GM21528 (cell line): Measurements from ENCODE around the gene SFXN2.
"Not testable (repeated sequence)": the region's sequence is repeated elsewhere in the genome, so short reads cannot be mapped to it uniquely, and the experiment has no call there.

ENCODE experiments used
- ATAC-seq: cut with Tn5 transposase; IDR thresholded peaks from one replicate; pipeline ENCODE4 v1.9.1; 2021; ENCODE audit warnings: mild to moderate bottlenecking, moderate library complexity; ENCODE audit not compliant: unreplicated experiment, low FRiP score

SFXN2 gene, protein sequence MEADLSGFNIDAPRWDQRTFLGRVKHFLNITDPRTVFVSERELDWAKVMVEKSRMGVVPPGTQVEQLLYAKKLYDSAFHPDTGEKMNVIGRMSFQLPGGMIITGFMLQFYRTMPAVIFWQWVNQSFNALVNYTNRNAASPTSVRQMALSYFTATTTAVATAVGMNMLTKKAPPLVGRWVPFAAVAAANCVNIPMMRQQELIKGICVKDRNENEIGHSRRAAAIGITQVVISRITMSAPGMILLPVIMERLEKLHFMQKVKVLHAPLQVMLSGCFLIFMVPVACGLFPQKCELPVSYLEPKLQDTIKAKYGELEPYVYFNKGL

DNA sequence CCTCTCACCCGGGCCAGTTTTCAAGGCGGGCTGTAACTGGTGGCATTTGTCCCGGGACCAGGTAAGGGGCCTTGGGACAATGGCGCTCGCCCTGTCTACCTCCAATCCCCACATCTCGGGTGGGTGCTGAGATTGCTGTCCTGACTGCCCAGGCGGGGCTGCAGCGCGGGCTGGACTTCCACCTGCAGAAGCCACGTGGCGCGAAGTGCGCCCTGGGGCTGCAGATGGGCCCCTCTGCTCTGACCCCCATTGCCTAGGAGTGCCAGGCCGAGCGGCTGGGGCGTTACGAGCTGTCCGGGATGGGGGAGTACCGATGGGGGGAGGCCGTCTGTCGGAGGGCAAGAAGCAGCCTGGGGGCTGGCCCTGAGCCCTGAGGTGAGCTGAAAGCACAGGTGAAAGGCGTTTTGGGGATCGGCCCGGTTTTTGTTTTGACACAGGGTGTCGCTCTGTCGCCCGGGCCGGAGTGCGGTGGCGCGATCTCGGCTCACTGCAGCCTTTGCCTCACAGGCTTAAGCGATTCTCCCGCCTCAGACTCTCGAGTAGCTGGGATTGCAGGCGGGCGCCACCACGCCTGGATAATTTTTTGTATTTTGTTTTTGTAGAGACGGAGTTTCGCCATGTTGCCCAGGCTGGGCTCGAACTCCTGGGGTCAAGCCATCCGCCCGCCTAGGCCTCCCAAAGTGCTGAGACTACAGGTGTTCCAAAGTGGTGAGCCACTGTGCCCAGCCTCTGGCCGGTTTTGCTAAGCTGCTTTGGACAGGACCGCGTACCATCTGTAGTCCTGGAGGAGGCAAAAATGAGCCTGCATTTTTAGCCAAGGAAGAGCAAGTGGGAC is at the start of gene SFXN2:
Gene SFXN2, plus strand, starts transcription at position 16 of the 835 bp plus-strand sequence. CDS start 12,001 bp downstream, outside the sequence.
- peak; percentile 27 for ATAC-seq

DNA sequence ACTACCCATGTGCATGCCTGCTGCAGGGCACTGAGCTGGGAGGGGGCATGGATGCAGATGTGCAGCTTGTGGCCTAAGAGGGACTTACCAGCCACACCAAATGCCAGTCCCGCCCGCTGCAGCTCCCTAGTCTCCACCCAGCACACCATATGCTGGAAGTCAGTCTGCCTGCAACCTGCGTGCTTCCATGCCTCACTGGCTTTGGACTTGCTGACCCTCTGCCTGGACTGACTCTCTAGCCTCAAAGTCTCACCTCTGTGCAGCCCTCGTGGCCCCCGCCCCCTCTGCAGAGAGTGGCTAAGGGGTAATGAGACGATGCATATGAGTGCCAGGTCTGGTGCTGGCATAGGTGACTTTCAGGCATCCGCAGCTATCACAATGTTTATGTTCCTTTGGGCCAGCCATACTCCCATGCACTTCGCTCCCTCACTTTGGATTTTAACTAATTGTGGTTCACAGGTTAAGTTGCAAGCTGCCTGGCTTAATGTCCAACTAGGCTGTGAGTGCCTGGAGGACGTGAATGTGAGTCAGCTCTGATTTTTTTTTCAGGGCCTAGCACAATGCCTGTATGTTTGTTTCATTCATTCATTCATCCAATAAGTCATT is 48.4 kb upstream of the SFXN2 start:
- no peak for ATAC-seq

DNA sequence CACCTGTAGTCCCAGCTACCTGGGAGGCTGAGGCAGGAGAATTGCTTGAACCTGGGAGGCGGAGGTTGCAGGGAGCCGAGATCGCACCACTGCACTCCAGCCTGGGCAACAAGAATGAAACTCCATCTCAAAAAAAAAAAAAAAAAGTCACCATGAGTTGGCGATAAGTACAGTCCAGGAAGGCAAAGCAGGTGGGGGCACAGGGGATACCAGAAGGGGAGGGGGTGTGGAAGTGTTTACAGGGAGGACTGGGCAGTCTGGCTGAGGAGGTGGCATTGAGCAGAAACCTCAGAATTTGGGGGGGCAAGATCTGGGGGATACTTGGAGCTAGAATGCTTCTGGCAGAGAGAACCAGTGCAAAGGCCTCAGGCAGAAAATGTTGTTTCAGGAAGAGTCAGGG is 47.0 kb upstream of the SFXN2 start:
- not testable (repeated sequence) for ATAC-seq

DNA sequence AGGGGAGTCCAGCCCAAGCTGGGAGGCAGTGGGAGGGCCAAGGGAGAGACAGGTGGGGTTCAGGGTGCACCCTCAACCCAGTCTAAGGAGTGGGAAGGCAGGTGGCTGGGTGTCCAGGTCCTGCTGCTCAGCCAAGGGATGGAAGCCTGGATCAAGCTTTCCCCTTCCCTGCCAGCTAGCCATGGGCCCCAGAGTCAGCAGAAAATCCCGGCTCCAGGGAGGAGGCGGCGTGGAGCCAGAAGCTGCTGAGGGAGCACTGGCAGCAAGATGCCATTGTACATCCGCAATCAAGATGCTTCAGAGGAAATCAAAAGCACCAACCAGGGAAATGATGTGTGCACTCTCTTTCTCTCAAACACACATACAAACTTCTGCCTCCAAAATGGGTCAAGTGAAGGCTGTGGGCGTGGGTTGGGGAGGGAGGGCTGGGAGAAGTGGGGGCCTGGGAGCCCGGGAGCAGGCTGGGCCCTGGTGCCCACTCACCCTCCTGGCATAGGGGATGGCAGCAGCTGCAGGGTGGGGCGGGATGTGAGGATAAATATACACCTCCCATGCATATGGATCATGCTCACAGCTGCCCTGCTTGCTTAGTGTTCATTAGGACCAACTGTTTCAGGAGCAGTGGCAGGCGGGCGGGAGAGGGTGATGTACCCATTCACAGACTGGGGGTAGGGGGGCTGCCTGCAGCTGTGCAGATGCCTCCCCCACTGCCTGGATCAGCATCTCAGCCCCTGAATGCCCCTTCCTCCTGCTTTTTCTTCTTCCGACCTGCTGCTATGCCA is 45.9 kb upstream of the SFXN2 start:
- no peak for ATAC-seq

DNA sequence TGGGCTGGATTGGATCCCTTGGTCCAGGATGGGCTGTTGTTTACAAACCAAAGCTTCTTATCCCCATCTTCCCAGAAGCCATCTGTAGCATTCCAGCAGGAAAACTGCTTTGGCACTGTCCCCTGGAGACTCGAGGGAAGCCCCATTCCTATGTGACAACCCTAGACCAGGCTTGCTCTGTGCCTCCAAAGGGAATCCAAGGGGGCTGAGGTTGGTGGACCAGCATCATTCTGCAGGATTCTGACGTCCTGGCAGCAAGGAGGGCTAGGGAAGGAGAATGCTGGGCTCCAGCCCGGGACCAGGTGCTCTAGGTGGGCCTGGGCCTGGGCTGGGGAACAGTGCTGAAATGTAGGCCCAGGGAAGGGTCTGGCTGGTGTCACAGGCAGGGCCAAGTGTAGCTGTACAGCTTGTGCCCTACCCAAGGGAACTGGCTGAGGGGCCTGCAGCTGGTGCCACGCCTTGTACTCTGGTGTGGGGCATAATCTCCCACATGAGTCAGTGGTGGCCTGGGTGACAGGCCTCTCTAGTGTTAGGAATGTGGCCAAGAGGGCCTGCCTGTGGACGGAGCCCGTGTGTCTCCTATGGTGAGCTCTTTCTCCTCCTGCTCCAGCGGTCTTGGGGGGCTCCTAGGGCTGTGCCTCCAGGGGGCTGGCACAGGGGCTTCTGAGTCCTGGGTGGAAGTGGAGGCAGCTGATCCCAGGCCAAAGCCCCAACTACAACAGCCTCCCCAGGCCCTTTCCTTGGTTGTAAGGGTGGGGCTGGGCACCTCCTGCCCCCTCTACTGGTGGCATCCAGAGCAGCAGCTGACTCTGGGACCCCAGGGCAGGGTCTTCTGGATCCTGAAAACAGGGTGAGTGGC is 45.0 kb upstream of the SFXN2 start:
- ATAC-seq: no peak

DNA sequence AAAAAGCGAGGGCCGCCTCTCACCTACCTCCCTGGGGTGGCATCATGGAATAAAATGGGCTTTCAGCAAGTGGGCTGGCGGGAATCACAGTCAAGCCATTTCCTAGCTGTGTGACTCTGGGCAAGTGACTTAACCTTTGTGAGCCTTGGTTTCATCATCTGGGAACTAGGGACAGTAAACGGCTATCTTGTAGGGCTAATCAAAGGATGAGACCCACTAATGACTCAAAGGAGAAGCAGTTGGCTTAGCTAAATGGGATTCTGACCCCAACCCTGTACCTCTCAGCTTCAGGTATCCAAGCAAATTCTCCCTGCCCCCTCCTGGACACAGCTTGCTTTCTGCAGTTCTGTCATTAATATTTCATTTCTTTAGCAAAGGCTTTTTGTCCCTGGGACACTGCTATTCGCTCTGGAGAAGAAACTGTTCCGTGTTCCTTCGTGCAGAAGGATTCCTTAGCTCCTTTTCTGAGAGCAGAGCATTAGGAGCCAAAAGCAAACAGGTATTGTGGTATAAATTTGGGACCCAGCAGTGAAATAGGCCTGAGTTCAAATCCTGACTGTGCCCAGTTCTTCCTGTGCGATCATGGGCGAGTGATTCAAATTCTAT is 44.3 kb upstream of the SFXN2 start:
- ATAC-seq: no peak

DNA sequence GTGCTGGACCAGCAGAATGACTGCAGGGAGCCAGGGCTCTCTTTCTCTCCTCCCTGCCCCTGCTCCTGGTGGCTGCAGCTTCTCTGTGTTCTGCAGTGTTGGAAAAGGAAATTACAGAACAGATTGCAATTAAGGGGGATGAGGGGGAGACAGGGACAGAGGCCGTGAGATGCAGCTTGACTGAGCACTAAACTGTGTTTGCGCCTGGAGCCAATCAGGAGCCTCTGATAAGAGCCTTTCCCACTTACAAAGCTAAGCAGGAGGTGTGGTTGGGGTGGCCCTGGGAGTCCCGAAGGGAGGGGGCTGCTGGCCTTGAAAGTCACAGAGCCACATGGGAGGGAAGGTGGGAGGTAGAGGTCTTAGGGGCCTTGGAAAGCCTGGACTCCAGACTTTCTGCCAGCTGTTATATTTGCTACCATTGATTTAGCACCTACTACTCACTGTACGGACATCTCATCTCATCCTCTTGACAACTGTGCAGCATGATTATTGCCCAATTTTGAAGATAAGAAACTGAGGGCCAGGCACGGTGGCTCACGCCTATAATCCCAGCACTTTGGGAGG is 43.5 kb upstream of the SFXN2 start:
- ATAC-seq: no peak

DNA sequence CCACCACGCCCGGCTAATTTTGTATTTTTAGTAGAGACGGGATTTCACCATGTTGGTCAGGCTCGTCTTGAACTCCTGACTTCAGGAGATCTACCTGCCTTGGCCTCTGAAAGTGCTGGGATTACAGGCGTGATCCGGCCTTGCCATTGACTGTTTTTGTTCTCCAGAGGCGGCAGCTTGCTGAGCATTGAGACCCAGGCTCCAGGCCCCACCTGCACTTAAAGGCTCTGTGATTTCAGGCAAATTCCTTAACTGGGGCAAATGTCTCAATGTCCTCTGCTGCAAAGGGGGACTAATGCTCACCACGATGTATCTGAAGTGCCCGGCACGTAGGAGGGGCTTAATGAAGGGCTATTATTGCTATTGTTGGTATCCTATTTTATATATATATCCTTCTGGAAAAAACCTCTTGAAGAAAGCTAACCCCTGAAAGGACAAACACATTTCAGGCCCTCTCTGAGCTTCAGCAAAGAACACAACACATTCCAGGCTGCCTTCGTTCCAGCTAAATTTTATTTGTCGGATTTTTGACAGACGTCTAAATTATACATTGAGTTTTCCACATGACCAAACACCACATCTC is 41.1 kb upstream of the SFXN2 start:
- ATAC-seq: no peak

DNA sequence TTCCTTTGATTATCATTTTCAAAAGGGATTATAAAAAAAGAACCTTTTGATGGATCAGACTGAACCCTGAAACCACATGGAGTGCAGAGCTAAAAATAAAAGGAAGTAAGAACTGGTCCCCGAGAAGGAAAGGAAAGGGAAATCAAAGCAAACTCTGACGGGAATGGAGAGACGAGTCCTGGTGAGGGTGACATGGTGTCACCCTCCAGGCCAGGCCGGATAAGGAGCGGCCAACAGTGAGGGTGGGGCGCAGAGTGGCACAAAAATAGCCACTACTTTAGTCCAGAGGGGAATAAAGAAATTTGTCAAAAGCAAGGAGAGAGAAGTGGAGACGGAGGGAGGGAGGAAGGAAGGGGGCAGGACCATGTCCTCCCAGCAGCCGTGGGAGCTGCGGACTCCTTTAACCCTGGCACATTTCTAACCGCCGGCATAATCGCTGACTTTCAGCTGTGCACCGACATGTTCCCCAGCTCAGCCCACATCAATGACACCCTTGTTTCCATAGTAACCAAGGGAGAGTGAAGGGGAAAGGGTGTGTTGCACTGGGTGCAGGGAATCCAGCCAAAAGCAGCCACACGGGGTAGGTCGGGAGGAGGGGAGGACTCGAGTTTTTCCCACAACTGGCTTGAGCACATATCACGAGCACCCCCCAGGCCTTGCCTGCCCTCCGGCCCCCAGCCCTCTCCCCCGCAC is 40.5 kb upstream of the SFXN2 start:
- ATAC-seq: no peak

DNA sequence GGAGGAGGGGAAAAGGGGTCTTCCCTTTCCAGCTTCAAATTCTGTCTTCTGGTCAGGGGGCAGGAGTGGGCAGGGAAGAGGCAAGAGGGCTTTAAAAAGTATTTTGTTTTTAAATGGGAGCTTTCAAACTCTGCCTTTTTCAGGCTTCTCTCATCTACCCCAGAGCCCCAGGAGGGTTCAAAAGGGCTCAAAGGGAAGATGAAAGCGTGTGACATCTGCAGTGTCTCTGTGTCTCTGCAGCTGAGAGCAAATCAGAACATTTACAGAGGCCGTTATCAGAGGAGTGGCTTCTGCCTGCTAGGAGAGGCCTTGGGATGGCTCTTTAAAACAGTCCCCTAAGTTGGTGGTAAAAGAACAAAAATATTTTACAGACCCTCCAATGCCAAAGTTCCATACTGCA is 39.9 kb upstream of the SFXN2 start:
- no peak for ATAC-seq

DNA sequence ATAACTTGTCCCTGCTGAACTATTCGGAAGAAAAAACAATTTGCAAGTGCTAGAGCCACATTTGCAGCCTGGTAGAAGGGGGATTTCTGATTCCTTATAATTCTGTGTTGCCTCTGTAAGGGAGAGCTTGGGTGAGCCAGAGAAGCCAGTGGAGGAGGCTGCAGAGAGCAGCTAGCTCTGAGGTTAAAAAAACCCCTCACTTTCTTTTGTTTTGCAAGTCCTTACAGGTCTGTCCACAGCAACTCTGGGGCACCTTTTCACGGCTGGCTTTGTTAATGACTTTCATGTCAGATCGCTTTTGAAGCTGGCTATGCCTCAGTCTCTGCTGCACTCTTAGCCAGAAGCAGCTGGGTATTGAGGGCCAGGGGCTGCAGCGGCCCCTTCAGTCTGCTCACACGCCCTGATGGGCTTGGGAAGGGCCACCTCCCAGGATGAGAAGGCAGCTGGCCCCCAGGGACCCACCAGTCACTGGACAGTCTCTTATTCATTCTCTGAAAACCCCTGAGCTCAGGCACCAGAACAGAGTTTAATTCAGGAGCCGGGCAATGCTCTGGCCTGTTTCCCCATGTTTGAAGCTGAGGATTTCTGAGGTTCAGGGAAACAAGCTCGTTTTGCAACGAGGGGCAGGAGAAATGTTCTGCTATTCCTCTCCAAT is 39.3 kb upstream of the SFXN2 start:
- ATAC-seq: no peak

DNA sequence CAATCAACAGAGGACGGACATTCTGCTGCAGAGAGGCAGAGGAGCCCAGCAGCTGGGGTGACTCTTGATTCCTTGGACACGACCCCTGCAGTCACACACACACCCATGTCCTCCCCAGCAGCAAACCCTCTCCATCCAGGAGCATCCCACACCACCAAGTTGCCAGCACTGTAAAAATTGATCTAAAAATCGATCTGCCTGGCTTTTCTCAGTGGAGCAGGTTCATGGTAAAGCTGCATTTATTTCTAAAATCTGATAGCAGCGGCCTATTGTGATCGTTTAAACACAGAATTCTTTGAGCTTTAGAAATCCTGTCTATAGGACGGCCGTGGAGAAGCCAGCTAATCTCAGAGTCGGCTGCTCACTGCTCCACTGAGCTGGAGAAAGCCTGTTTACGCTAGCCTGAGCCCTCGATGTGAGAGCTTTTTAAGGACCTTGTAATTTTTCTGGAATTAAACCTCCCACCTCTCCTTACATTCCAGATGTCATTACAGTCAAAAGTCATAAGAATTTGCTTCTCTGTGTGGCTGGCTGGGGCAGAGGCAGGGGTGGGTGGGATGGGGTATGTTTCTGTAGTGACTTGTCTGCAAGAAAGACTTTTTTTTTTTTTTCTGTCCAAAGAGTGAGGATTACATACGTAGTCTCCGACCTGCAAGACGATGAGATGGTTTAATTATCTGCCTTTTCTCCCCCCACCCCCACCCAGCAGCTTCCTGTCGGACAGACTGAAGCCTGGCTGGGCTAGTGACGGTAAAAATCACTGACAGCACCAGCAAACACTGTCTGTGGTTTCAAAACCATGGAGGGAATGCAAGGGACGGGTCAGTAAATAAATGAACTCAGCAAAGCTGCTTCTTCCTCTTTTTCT is 38.5 kb upstream of the SFXN2 start:
- no peak for ATAC-seq

DNA sequence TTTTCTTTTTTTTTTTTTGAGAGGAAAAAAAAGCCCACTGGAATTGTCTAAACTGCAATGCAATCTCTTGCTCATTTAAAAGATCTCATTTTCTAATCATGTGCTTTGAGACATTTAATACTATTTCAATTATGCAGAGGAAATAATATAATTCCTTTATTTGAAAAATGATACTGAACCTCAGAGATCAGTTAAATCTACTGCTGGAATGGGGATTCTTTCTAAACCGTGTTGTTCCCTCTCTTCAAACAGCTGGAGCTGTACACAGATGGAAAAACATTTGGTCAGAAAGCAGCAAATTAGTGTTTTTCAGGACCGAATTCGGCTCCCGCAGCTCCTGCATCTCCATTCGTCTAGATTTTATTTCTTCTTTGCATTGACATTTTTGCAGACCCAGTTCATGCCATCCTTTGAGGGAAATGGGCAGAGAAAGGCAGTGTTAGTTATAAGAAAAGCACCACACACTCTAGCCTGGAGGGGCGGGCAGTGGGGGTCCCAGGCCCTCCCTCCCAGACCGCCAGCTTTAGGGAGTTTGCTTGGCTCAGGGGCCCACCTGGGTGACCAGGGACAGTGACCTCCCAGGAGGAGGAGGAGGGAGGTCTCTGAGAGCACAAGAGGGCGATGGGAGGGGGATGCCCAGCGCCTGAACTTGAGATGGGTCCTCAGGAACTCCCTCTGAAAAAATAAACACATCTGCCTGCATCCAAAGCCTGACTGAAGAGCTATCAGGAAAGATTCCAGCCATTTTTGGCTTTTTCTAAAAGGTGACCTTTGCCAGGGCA is 37.7 kb upstream of the SFXN2 start:
- no peak for ATAC-seq

DNA sequence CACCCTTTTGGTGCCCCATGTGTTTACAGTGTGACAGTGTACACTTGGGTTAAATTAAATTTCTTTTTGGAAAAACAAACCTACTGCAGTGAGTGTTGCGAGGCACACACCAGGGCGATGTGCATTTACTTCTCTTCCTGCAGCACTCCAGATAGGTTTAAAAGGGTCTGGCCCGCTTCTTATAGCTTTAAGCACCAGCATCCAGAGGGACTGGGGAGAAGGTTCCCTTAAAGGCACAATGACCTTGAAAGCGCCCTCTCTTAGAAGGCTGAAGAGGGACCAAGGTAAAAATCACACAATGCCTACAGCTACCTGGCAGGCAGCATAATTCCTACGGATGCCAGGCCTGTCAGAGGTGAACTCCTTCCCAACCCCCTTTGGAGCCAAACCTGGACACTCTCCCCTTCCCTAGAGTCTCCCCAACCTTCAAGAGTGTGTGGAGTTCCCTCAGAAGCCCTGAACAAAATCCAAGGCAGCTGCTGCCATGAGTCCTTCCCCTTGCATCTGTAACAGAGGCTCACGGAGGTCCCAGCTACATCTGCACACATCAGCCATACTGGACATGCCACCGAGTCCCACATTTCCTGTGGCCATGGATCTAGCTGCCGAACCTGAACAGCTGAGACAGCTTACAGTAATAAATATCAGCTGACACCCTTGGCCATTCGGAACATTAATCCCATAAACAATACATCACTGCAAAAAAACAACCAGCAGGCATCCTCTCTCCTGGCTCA is 36.9 kb upstream of the SFXN2 start:
- ATAC-seq: no peak

DNA sequence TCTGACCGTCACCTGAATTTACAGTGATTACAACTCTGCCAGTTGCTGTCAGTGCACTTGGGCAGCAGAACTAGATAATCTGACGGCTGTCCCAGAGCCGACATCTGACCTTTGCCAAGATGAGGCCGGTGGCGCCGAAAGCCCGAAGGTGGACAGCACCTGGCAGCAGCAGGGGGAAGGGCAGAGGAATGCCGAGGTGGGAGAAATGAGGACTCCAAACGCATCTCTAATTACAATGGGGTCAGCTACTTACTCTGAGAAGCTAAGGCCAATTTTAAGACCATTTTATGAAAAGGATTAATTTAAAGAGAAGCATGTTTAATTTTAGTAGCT is 36.4 kb upstream of the SFXN2 start:
- ATAC-seq: no peak
